Measurements from ENCODE around the gene BMPR1B.
"Not testable (repeated sequence)": the region's sequence is repeated elsewhere in the genome, so short reads cannot be mapped to it uniquely, and the experiment has no call there.

The BMPR1B gene

GRCh38 chr4:95049551-95050233 is 291.9 kb downstream of the BMPR1B start:
- DNase-seq = no peak

- DNase-seq = no peak
Observed at GRCh38 chr4:95050980-95051701, 293.4 kb downstream of the BMPR1B start.

- DNase-seq = no peak
Observed at GRCh38 chr4:95051702-95052020, 293.9 kb downstream of the BMPR1B start.

- DNase-seq = no peak
Observed at GRCh38 chr4:95058991-95059390, 301.2 kb downstream of the BMPR1B start.

GRCh38 chr4:95059663-95060062 is 301.9 kb downstream of the BMPR1B start:
- DNase-seq = no peak

- no peak for DNase-seq
Observed at GRCh38 chr4:95061220-95061619, 303.5 kb downstream of the BMPR1B start.

- not testable (repeated sequence) for DNase-seq
Observed at GRCh38 chr4:95061801-95062200, 304.0 kb downstream of the BMPR1B start.

- DNase-seq = no peak
Observed at GRCh38 chr4:95066050-95066449, 308.3 kb downstream of the BMPR1B start.

- DNase-seq = no peak
Observed at GRCh38 chr4:95068401-95068800, 310.6 kb downstream of the BMPR1B start.

- DNase-seq = no peak
Observed at GRCh38 chr4:95068818-95069478, 311.2 kb downstream of the BMPR1B start.

GRCh38 chr4:95071851-95072250 is 314.1 kb downstream of the BMPR1B start:
- no peak for DNase-seq

GRCh38 chr4:95073646-95074045 is 315.9 kb downstream of the BMPR1B start:
- no peak for DNase-seq

GRCh38 chr4:95077864-95078263 is 320.1 kb downstream of the BMPR1B start:
- DNase-seq = no peak

- DNase-seq = no peak
Observed at GRCh38 chr4:95080969-95081368, 323.2 kb downstream of the BMPR1B start.

- no peak for DNase-seq
Observed at GRCh38 chr4:95084584-95084983, 326.8 kb downstream of the BMPR1B start.

GRCh38 chr4:95085124-95085833 is 327.5 kb downstream of the BMPR1B start:
- no peak for DNase-seq

- no peak for DNase-seq
Observed at GRCh38 chr4:95086551-95086950, 328.8 kb downstream of the BMPR1B start.

GRCh38 chr4:95087657-95088455 is 330.1 kb downstream of the BMPR1B start:
- DNase-seq = no peak

- DNase-seq = no peak
Observed at GRCh38 chr4:95091272-95091671, 333.5 kb downstream of the BMPR1B start.

GRCh38 chr4:95092766-95093165 is 335.0 kb downstream of the BMPR1B start:
- no peak for DNase-seq

GRCh38 chr4:95093460-95093859 is 335.7 kb downstream of the BMPR1B start:
- DNase-seq = no peak
